ENCODE data around the gene OR52E6.

DNA sequence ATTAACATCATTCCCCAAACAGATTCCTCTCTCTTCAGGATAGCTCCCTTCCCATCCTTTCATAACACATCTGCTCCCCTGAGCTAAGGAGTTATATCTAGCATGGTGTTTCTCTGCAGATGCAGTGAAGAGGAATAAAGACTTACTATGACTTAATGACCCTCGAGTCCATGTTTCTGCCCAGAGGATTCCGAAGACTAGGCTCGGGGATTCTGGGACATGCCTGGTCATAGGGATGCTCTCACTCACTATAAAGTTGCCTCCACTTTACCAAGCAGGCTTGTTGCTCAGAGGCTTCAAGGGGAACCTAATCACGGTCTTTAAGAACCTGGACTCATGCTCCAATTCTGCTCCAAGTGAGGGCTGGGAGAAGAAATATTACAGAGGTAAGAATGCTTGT, 38.6 kb upstream of the OR52E6 start, which contains the start of gene OR52E4:
- TF ChIP-seq, protein P1, sequence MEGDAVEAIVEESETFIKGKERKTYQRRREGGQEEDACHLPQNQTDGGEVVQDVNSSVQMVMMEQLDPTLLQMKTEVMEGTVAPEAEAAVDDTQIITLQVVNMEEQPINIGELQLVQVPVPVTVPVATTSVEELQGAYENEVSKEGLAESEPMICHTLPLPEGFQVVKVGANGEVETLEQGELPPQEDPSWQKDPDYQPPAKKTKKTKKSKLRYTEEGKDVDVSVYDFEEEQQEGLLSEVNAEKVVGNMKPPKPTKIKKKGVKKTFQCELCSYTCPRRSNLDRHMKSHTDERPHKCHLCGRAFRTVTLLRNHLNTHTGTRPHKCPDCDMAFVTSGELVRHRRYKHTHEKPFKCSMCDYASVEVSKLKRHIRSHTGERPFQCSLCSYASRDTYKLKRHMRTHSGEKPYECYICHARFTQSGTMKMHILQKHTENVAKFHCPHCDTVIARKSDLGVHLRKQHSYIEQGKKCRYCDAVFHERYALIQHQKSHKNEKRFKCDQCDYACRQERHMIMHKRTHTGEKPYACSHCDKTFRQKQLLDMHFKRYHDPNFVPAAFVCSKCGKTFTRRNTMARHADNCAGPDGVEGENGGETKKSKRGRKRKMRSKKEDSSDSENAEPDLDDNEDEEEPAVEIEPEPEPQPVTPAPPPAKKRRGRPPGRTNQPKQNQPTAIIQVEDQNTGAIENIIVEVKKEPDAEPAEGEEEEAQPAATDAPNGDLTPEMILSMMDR (conservative IDR thresholded peaks at IDR 0.05; ENCODE audit: low read length): no peak
- no peak for TF ChIP-seq EZH2phosphoT487 (IDR thresholded peaks at IDR 0.05; ENCODE audit: borderline replicate concordance, low read depth, low read length)
